Ectodermal cell (in vitro differentiated cells): ENCODE measurements around the gene CCT7.

Experiments
- H3K27ac ChIP-seq: 2 replicates; pipeline ENCODE4 v1.7.0; 2013; ENCODE audit warnings: mild to moderate bottlenecking, low read depth, low read length; ENCODE audit not compliant: insufficient read depth, poor library complexity, severe bottlenecking
- H3K27me3 ChIP-seq: 2 replicates; pipeline ENCODE4 v1.7.0; 2013; ENCODE audit warnings: mild to moderate bottlenecking, low read length; ENCODE audit not compliant: insufficient read depth, control insufficient read depth, poor library complexity, severe bottlenecking
- H3K36me3 ChIP-seq: one replicate; pipeline ENCODE4 v1.7.0; 2013; ENCODE audit warnings: low read length; ENCODE audit not compliant: control insufficient read depth, insufficient read depth
- H3K4me1 ChIP-seq: one replicate; pipeline ENCODE4 v1.7.0; 2013; ENCODE audit warnings: low read length; ENCODE audit not compliant: control insufficient read depth, insufficient read depth
- H3K4me3 ChIP-seq: 2 replicates; pipeline ENCODE4 v1.7.0; 2013; ENCODE audit warnings: low read depth, low read length, control low read depth; ENCODE audit not compliant: insufficient read depth
- H3K9me3 ChIP-seq: 2 replicates; pipeline ENCODE4 v1.7.0; 2013; ENCODE audit warnings: mild to moderate bottlenecking, low read length, moderate library complexity; ENCODE audit not compliant: control insufficient read depth
- WGBS, 2 experiments: methylation state at CpG; one replicate each; pipeline ENCODE4 v1.1.7; 2013; ENCODE audit warnings: missing lambda C conversion rate in 2 of 2; 5-methylcytosine and 5-hydroxymethylcytosine counted together

The CCT7 gene

DNA sequence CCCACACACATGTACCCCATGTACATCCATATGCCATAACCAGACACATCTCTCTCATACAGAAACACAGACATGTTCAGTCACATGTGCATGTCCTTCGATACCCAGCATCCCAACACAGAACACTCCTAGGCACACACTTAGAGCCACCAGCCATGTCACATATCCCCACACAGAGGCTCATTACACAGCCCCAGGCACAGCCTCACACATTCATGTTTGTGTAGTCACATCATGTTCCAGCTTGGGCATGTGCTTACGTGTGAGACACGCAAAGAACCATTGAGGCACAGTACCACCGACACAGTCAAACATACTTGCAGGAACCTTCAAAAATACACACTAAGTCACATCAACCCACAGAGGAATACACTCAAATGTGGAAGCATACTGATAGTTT, 32.9 kb downstream of the CCT7 start:
- Histone ChIP-seq H3K36me3 (no peaks in the 10 kb centered on the region), H3K9me3 (no peaks in the 10 kb centered on the region), H3K27me3 (peaks cover 51% of the 10 kb centered on the region), H3K4me3 (no peak overlapping the region), H3K4me1 (no peaks in the 10 kb centered on the region), H3K27ac (no peak overlapping the region)
- 94 to 96% methylated on average over 4 of the region's 4 CpGs for WGBS, 2 experiments

DNA sequence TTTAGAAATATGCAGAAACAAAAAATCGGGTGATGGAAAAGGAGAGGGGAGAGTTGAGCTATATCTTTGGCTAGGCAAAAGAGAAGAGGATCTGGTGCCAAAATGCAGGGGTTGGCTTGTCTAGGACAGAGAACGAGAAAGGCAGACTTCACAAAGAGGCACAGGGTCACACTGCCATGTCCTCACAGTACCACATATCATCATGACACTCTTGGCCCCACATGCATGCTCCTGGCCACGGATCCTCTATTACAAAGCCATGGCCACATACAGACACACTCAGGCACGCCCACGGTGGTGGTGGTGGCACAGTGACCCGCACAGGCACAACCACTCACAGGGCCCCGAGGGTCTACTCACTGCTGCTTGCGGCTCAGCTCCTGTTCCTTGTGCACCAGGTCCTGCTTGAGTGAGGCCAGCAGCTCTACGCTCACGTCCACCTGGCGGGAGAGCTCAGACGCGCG, 34.3 kb downstream of the CCT7 start:
- Histone ChIP-seq H3K9me3 (no peaks in the 10 kb centered on the region), H3K4me3 (peak overlapping the region; percentile 32), H3K27ac (no peak overlapping the region), H3K27me3 (peaks cover 51% of the 10 kb centered on the region), H3K4me1 (peaks cover 4% of the 10 kb centered on the region), H3K36me3 (no peaks in the 10 kb centered on the region)
- 35 to 36% methylated on average over 14 of the region's 14 CpGs for WGBS, 2 experiments

GRCh38 chr2:73268830-73269685, 35.0 kb downstream of the CCT7 start:
- WGBS, 2 experiments, result 2% methylated on average over 113 of the region's 113 CpGs
- Histone ChIP-seq H3K27me3 (peaks cover 51% of the 10 kb centered on the region), H3K4me1 (peaks cover 4% of the 10 kb centered on the region), H3K36me3 (no peaks in the 10 kb centered on the region), H3K9me3 (no peaks in the 10 kb centered on the region), H3K4me3 (peak overlapping the region; percentile 32), H3K27ac (no peak overlapping the region)

DNA sequence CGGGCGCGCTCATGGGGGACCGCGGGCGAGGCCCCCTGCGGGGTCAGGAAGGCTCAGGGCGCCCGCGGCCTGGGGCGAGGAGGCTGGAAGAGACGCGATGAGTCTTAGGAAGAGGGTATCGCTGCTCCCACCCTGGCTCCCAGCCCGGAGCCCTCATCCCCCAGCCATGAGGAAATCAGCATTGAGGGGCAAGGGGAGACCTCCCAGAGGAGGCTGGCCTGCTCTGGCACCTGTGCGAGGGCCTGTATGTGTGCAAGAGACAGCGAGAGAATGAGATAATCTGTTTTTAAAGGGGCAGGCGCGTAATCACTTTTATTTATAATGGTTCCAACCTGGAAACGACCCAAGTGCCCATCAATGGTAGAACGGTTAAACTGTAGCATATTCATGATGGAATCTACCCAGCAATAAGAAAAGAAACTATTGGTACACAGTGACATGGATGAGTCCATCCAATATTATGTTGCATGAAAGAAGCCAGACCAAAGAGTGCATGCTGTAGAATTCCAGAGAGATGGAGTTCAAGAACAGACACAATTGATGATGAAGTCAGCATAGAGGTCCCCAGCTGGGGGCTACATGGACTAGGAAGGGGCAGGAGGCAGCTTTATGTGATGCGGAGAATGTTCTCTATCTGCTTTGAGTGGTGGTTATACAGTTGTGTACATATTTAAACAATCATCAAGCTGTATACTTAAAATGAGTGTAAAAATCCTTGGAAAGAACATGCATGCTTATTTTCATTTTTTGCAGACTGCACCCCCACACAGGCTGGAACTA, 35.8 kb downstream of the CCT7 start:
- Histone ChIP-seq H3K27me3 (peaks cover 51% of the 10 kb centered on the region), H3K36me3 (no peaks in the 10 kb centered on the region), H3K27ac (no peak overlapping the region), H3K4me1 (peaks cover 4% of the 10 kb centered on the region), H3K4me3 (peak overlapping the region; percentile 32), H3K9me3 (no peaks in the 10 kb centered on the region)
- WGBS, 2 experiments, result 24 to 27% methylated on average over 21 to 22 of the region's 22 CpGs

DNA sequence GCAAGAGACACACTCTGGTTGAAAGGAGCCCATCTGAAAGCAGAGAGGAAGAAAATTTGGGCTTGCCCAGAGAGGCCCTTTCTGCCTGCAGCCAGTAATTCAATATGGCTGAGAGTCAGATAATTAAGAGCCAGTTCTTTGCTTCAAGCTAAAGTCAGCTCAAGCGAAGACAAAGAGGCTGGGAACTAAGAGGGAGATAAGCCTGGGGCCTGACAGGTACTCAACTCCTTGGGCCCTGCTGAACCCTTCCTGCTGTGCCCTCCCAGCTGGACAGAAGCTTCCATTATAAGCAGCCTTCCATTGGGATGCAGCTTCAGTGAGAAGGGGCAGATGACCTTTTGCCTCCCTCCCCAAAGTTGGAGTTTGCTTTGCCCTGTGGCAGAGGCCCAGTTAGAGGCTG, 38.2 kb downstream of the CCT7 start:
- H3K9me3 ChIP-seq, result no peaks in the 10 kb centered on the region
- peaks cover 4% of the 10 kb centered on the region for H3K4me1 ChIP-seq
- no peaks in the 10 kb centered on the region for H3K36me3 ChIP-seq
- H3K27me3 ChIP-seq, result peaks cover 42% of the 10 kb centered on the region
- H3K4me3 ChIP-seq, result no peak overlapping the region
- WGBS, 2 experiments, result 45% methylated on average over 1 of the region's 1 CpG
- no peak overlapping the region for H3K27ac ChIP-seq

DNA sequence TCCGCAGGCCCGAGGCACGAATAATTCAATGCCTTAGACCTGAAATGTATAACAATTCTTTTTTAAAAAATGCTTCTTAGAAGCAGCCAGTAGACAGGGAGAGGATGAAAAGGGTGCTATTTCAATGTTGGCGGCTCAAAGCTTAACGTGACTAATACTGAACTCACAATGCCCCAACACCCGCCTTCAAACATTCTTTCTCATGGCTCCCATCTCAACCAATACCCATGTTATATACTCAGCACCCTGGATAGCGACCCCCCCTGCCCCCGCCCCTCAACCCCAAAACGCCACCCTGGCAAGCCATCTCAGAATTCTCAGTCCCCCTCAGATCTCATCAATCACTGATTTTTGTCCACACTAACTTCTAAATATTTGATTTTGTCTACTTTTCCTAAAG, 45.7 kb downstream of the CCT7 start:
- Histone ChIP-seq H3K9me3 (no peaks in the 10 kb centered on the region), H3K36me3 (no peaks in the 10 kb centered on the region), H3K4me3 (no peak overlapping the region), H3K27ac (no peak overlapping the region), H3K27me3 (peaks cover 18% of the 10 kb centered on the region), H3K4me1 (peaks cover 2% of the 10 kb centered on the region)
- WGBS, 2 experiments, result 76% methylated on average over 9 of the region's 9 CpGs

DNA sequence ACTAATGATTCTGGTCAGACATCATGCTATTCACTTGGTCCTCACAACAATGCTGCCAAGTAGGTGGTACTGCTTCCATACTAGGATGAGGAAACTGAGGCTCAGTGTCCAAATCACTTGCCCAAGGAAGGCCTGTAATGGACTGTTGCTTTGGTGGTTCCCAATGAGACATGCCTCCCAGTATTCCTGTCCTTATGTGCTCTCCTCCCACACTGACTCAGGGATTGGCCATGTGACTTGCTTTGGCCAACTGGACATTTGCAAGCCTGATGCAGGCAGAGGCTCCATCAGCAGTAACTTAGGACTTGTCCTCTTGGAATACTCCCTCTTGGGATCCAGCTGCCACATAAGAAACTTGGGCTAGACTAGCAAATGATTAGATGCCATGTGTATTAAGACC, 47.1 kb downstream of the CCT7 start:
- peaks cover 32% of the 10 kb centered on the region for H3K27me3 ChIP-seq
- H3K27ac ChIP-seq, result no peak overlapping the region
- peaks cover 7% of the 10 kb centered on the region for H3K4me1 ChIP-seq
- no peak overlapping the region for H3K4me3 ChIP-seq
- no peaks in the 10 kb centered on the region for H3K9me3 ChIP-seq
- no peaks in the 10 kb centered on the region for H3K36me3 ChIP-seq

- H3K27me3 ChIP-seq, result peaks cover 50% of the 10 kb centered on the region
- peaks cover 7% of the 10 kb centered on the region for H3K4me1 ChIP-seq
- H3K9me3 ChIP-seq, result no peaks in the 10 kb centered on the region
- H3K36me3 ChIP-seq, result no peaks in the 10 kb centered on the region
- no peak overlapping the region for H3K27ac ChIP-seq
- WGBS, 2 experiments, result 49 to 56% methylated on average over 5 of the region's 5 CpGs
- H3K4me3 ChIP-seq, result peak overlapping the region; percentile 64
These were observed 48.9 kb downstream of the CCT7 start for GRCh38 chr2:73282924-73283544.

GRCh38 chr2:73283545-73284295, 49.6 kb downstream of the CCT7 start:
- H3K4me1 ChIP-seq, result peaks cover 7% of the 10 kb centered on the region
- no peak overlapping the region for H3K27ac ChIP-seq
- no peaks in the 10 kb centered on the region for H3K9me3 ChIP-seq
- no peaks in the 10 kb centered on the region for H3K36me3 ChIP-seq
- H3K4me3 ChIP-seq, result peak overlapping the region; percentile 64
- WGBS, 2 experiments, result 5 to 6% methylated on average over 42 to 43 of the region's 43 CpGs
- H3K27me3 ChIP-seq, result peaks cover 57% of the 10 kb centered on the region
